Measurements from ENCODE around the gene KIF4A.

KIF4A gene

GRCh38 chrX:70254063-70254400 lies 35.9 kb upstream of the KIF4A start:
- Histone ChIP-seq H3K27ac (no peak overlapping the region), H3K4me3 (IDR thresholded peaks at IDR 0.05; ENCODE audit: insufficient read depth, low read depth, low read length) (no peak overlapping the region), H3K4me1 (ENCODE audit: low read depth, poor library complexity, severe bottlenecking) (no peaks in the 10 kb centered on the region), H3K27me3 (ENCODE audit: insufficient read depth, low read depth) (no peaks in the 10 kb centered on the region), H3K4me2 (no peak overlapping the region), H4K20me1 (ENCODE audit: insufficient read depth) (no peaks in the 10 kb centered on the region), H3K9ac (no peak overlapping the region), H2AFZ (ENCODE audit: low read depth) (no peak overlapping the region), H3K79me2 (ENCODE audit: insufficient read depth, low read depth) (no peaks in the 10 kb centered on the region), H3K36me3 (ENCODE audit: insufficient read depth) (no peaks in the 10 kb centered on the region)
- TF ChIP-seq CTCF (conservative IDR thresholded peaks at IDR 0.05; ENCODE audit: low read depth, low read length): no peak

- Histone ChIP-seq H3K79me2 (ENCODE audit: insufficient read depth, low read depth) (no peaks in the 10 kb centered on the region), H3K27me3 (ENCODE audit: insufficient read depth, low read depth) (no peaks in the 10 kb centered on the region), H3K4me3 (IDR thresholded peaks at IDR 0.05; ENCODE audit: insufficient read depth, low read depth, low read length) (no peak overlapping the region), H2AFZ (ENCODE audit: low read depth) (no peak overlapping the region), H4K20me1 (ENCODE audit: insufficient read depth) (no peaks in the 10 kb centered on the region), H3K4me1 (ENCODE audit: low read depth, poor library complexity, severe bottlenecking) (no peaks in the 10 kb centered on the region), H3K9ac (no peak overlapping the region), H3K36me3 (ENCODE audit: insufficient read depth) (no peaks in the 10 kb centered on the region), H3K27ac (no peak overlapping the region), H3K4me2 (no peak overlapping the region)
- TF ChIP-seq CTCF (conservative IDR thresholded peaks at IDR 0.05; ENCODE audit: low read depth, low read length): no peak
Measured at GRCh38 chrX:70254909-70255308, 35.0 kb upstream of the KIF4A start.

DNA sequence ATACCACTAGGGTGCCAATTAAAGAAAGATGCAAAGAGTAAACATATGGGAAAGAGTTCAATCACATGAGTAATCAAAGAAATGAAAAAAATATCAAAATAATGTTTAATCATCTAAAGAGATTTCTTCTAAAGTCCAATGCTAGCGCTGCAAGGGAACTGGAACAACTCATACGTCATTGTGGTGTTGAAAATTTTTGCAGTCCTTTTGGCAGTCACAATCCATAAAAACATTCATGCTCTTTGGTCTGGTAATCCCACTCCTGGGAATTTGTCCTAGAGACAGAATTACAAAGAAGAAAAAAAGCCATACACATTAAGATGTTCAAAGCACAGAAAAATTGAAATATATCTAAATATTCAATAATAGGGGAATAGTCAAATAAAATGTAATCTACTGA lies 34.5 kb upstream of the KIF4A start:
- Histone ChIP-seq H3K4me1 (ENCODE audit: low read depth, poor library complexity, severe bottlenecking) (no peaks in the 10 kb centered on the region), H3K4me3 (IDR thresholded peaks at IDR 0.05; ENCODE audit: insufficient read depth, low read depth, low read length) (no peak overlapping the region), H2AFZ (ENCODE audit: low read depth) (no peak overlapping the region), H3K27me3 (ENCODE audit: insufficient read depth, low read depth) (no peaks in the 10 kb centered on the region), H3K79me2 (ENCODE audit: insufficient read depth, low read depth) (no peaks in the 10 kb centered on the region), H3K4me2 (no peak overlapping the region), H4K20me1 (ENCODE audit: insufficient read depth) (no peaks in the 10 kb centered on the region), H3K27ac (no peak overlapping the region), H3K9ac (no peak overlapping the region), H3K36me3 (ENCODE audit: insufficient read depth) (no peaks in the 10 kb centered on the region)
- TF ChIP-seq CTCF (conservative IDR thresholded peaks at IDR 0.05; ENCODE audit: low read depth, low read length): no peak

DNA sequence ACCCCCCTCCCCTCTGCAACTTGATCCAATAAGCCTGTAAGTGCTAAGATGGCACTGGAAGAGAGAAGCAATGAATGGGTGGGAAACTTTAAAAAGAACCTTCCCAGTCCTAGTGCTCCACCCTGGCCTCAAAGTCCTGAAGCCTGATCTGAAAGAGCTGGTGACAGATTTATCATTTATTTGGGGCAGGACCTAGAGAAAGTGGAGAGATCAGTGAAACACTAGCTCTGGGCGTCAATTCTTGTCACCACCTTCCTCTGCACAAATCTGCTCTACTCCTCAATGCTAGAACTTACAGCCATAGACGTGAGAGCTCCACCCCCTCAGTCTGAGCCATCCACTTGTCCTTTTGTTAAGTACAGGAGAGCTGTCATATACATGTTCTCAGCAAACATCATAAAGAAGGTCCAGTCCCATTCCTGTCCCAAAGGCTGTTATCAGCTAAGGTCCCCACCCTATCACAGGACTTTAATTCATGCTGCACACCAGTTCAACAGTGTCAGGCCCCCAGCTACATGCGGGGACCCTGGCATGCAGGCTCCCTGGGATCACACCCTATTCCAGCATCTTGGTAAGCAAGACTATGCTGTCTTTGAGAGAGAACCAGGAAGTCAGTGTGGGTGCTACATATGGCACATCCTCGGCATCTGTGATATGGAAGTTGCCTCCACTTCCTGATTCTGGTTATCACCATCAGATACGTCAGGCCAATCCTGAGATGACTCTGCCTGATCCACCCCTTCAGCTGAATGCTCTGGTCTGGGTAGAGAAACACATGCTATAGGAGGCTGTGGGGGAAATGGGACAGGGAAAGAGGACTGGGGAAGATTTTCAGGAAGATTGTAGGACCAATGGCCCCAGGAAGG lies 32.2 kb upstream of the KIF4A start:
- Histone ChIP-seq H4K20me1 (ENCODE audit: insufficient read depth) (no peaks in the 10 kb centered on the region), H3K36me3 (ENCODE audit: insufficient read depth) (no peaks in the 10 kb centered on the region), H3K27ac (no peak overlapping the region), H3K9ac (no peak overlapping the region), H3K4me3 (IDR thresholded peaks at IDR 0.05; ENCODE audit: insufficient read depth, low read depth, low read length) (no peak overlapping the region), H3K4me2 (no peak overlapping the region), H3K79me2 (ENCODE audit: insufficient read depth, low read depth) (no peaks in the 10 kb centered on the region), H3K27me3 (ENCODE audit: insufficient read depth, low read depth) (no peaks in the 10 kb centered on the region), H3K4me1 (ENCODE audit: low read depth, poor library complexity, severe bottlenecking) (no peaks in the 10 kb centered on the region), H2AFZ (ENCODE audit: low read depth) (no peak overlapping the region)
- no peak for TF ChIP-seq CTCF (conservative IDR thresholded peaks at IDR 0.05; ENCODE audit: low read depth, low read length)

Measured in KMS-11 (cell line).